D721Med (cell line): ENCODE data around the gene PPP2R3B.

ENCODE experiments used
- DNase-seq: peaks from one replicate; pipeline ENCODE4 v3.0.0; 2011; ENCODE audit warnings: low spot score; ENCODE audit not compliant: insufficient read length
- FAIRE-seq: peaks from 2 replicates; lab custom pipeline; 2011; peaks lifted over from hg19 to GRCh38; lab: Jason Lieb, UNC
- TF ChIP-seq, protein P1 (sequence below): IDR thresholded peaks from 2 replicates; pipeline ENCODE4 v1.5.1; 2012; ENCODE audit warnings: mild to moderate bottlenecking, control low read depth; ENCODE audit not compliant: insufficient read depth; ENCODE audit errors: missing control alignments

PPP2R3B gene

GRCh38 chrX:292900-293897 lies 93.5 kb downstream of the PPP2R3B start:
- TF ChIP-seq, protein P1, sequence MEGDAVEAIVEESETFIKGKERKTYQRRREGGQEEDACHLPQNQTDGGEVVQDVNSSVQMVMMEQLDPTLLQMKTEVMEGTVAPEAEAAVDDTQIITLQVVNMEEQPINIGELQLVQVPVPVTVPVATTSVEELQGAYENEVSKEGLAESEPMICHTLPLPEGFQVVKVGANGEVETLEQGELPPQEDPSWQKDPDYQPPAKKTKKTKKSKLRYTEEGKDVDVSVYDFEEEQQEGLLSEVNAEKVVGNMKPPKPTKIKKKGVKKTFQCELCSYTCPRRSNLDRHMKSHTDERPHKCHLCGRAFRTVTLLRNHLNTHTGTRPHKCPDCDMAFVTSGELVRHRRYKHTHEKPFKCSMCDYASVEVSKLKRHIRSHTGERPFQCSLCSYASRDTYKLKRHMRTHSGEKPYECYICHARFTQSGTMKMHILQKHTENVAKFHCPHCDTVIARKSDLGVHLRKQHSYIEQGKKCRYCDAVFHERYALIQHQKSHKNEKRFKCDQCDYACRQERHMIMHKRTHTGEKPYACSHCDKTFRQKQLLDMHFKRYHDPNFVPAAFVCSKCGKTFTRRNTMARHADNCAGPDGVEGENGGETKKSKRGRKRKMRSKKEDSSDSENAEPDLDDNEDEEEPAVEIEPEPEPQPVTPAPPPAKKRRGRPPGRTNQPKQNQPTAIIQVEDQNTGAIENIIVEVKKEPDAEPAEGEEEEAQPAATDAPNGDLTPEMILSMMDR, result no peak
- DNase-seq, result no peak
- FAIRE-seq, result no peak

DNA sequence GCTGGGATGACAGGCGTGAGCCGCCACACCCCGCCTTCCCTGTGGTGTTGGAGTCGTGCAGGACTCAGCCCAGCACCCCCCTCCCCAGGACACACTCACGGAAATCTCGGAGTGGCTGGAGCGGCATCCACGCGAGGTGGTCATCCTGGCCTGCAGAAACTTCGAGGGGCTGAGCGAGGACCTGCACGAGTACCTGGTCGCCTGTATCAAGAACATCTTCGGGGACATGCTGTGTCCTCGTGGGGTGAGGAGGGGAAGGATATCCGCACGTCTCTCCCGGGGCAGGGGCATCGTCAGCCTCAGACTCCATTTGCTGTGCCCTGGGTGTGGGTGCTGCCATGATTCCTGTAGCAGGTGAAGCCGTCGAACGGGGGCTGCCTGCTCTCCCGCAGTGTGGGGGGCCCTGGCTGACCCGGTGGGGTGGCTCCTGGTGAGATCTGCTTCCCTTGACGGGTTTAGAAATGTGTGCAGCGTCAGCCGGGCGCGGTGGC lies 95.3 kb downstream of the PPP2R3B start:
- DNase-seq (no peak), FAIRE-seq (no peak)
- TF ChIP-seq, protein P1, result no peak

GRCh38 chrX:290476-291166 lies 96.1 kb downstream of the PPP2R3B start:
- TF ChIP-seq, protein P1, result no peak
- FAIRE-seq (no peak), DNase-seq (no peak)

GRCh38 chrX:288561-288991 lies 98.1 kb downstream of the PPP2R3B start:
- FAIRE-seq (no peak), DNase-seq (no peak)
- TF ChIP-seq, protein P1, result no peak

DNA sequence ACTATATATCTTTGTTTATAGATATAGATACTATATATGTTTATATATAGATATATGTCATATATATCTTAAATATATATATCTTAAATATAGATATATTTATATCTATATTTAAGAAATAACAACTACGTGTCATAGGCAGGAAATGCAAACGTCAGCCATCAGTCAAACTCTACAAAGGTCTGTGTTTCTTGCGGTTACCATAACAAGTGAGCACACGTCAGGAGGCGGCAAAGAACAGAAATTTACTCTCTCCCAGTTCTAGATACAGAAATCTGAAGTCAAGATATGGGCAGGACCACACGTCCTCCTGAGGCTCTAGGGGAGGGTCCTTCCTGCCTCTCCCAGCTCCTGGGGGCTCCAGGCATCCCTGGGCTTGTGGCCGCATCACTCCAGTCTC lies 99.0 kb downstream of the PPP2R3B start:
- TF ChIP-seq, protein P1, result no peak
- FAIRE-seq (no peak), DNase-seq (no peak)

DNA sequence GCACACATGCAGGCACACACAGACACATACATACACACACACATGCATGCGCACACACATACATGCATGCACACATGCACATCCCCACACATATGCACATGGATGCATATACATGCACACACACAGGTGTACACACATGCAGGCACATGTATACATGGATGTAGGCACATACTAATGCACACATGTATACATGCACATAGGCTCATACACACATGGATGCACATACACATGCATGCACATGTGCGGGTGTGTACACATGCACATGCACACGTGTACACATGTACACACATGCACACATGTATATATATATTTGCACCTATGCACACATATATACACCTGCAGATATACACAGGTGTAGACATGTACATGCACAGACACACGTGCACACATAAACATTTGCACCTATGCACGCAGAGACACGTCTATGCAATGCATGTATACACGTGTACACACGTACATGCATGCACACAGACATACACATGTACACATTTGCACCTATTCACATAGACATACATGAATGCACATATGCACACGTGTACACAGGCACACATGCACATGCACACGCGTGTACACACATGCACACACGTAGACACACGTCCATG lies 101.5 kb downstream of the PPP2R3B start:
- DNase-seq, result no peak
- FAIRE-seq, result no peak
- TF ChIP-seq, protein P1, result no peak
